Measurements from ENCODE around the gene TRPV4.

TRPV4 gene

GRCh38 chr12:109821968-109822367 lies 11.2 kb downstream of the TRPV4 start:
- no peak for DNase-seq (ENCODE audit: low read depth)
- no peak for TF ChIP-seq CTCF (IDR thresholded peaks at IDR 0.05; ENCODE audit: control insufficient read depth, extremely low read depth, insufficient read depth)
- no peak overlapping the region for H3K4me3 ChIP-seq (ENCODE audit: low read depth, low read length)

- DNase-seq (ENCODE audit: low read depth): no peak
- TF ChIP-seq CTCF (IDR thresholded peaks at IDR 0.05; ENCODE audit: control insufficient read depth, extremely low read depth, insufficient read depth): no peak
- H3K4me3 ChIP-seq (ENCODE audit: low read depth, low read length): no peak overlapping the region
These were observed 12.3 kb downstream of the TRPV4 start for GRCh38 chr12:109820816-109821381.

- no peak overlapping the region for H3K4me3 ChIP-seq (ENCODE audit: low read depth, low read length)
- DNase-seq (ENCODE audit: low read depth): no peak
- no peak for TF ChIP-seq CTCF (IDR thresholded peaks at IDR 0.05; ENCODE audit: control insufficient read depth, extremely low read depth, insufficient read depth)
These were observed 14.2 kb downstream of the TRPV4 start for GRCh38 chr12:109818905-109819500.

GRCh38 chr12:109818253-109818652 lies 14.9 kb downstream of the TRPV4 start:
- DNase-seq (ENCODE audit: low read depth): no peak
- no peak overlapping the region for H3K4me3 ChIP-seq (ENCODE audit: low read depth, low read length)
- TF ChIP-seq CTCF (IDR thresholded peaks at IDR 0.05; ENCODE audit: control insufficient read depth, extremely low read depth, insufficient read depth): no peak

GRCh38 chr12:109817627-109818231 lies 15.5 kb downstream of the TRPV4 start:
- no peak for DNase-seq (ENCODE audit: low read depth)
- no peak overlapping the region for H3K4me3 ChIP-seq (ENCODE audit: low read depth, low read length)
- TF ChIP-seq CTCF (IDR thresholded peaks at IDR 0.05; ENCODE audit: control insufficient read depth, extremely low read depth, insufficient read depth): no peak

DNA sequence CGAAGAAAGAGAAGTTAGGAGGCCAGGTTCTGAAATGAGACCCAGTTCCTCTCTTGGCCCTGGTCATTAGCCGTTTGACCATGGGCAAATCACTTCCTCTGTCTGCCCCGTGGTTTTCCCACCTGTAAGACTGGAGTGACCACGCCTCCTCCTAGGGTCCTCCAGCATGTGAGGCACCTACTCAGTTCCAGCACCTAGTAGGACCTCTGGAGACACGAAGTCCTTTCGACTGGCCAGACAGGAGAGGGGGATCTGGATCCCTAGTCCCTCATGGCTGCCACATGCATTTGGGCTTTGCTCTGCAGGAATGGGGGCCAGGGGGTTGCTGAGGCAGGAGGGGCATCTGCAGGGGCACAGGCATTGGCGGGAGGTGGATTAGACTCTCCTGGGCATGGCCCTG lies 16.3 kb downstream of the TRPV4 start:
- TF ChIP-seq CTCF (IDR thresholded peaks at IDR 0.05; ENCODE audit: control insufficient read depth, extremely low read depth, insufficient read depth): no peak

More for the DNA sequence above, 16.3 kb downstream of the TRPV4 start:
- no peak overlapping the region for H3K4me3 ChIP-seq (ENCODE audit: low read depth, low read length)
- no peak for DNase-seq (ENCODE audit: low read depth)

All from LNCaP clone FGC (cell line).